ENCODE measurements around the gene KLHL42. TPM values are rescaled to one million over a fixed set of nuclear protein-coding genes. Genes with fewer than 3 reads are reported as not detected.
A peak's percentile ranks its signal among the peaks of the same experiment; 100 is the strongest.

The KLHL42 gene
- total and polyA plus RNA-seq, 9 of the 15 experiments (the other 6 are each of a cell fraction or from before 2014, with no cell fraction given): 1.5 to 11.8 (median 9.6) TPM

- TF ChIP-seq TAF1 (IDR thresholded peaks at IDR 0.05; ENCODE audit: control insufficient read depth, extremely low read depth, insufficient read depth, low read length, severe bottlenecking) (peak; percentile 50), HDAC8 (tag; IDR thresholded peaks at IDR 0.05) (no peak), KDM1A (IDR thresholded peaks at IDR 0.05) (peak in 1 of 2 experiments; percentile 25; a peak in 1 of 4 replicates), MYC (IDR thresholded peaks at IDR 0.05; ENCODE audit: low read depth, low read length) (0 out of 2 replicates have a peak, but pooled peaks have one; percentile 5), MYC (CRISPR knock-in tag; IDR thresholded peaks at IDR 0.05; ENCODE audit: borderline replicate concordance, low read depth) (no peak), BRF2 (IDR thresholded peaks at IDR 0.05; ENCODE audit: borderline replicate concordance, insufficient read depth, insufficient read length) (no peak), ZEB2 (IDR thresholded peaks at IDR 0.05) (no peak), GATAD2B (IDR thresholded peaks at IDR 0.05; ENCODE audit: borderline replicate concordance) (no peak), ARNT (IDR thresholded peaks at IDR 0.05) (no peak), EGR1 (conservative IDR thresholded peaks at IDR 0.05) (peak; percentile 59), HOXB6 (CRISPR knock-in tag; IDR thresholded peaks at IDR 0.05; ENCODE audit: borderline replicate concordance) (0 out of 2 replicates have a peak, but pooled peaks have one; percentile 36)
- in situ Hi-C loops (cut with MboI): no loop called here
- Histone ChIP-seq H3K27ac (ENCODE audit: extremely low read depth, low read depth, low read length) (peak overlapping the region; percentile 71), H3K9me3 (replicated peaks; ENCODE audit: control insufficient read depth, insufficient read depth, low read depth, low read length) (no peaks in the 10 kb centered on the region), H3K36me3 (ENCODE audit: control insufficient read depth, insufficient read depth, low read length) (peaks cover 10% of the 10 kb centered on the region; the same call in 2 of the 3 replicates), H3K9me1 (ENCODE audit: control insufficient read depth, insufficient read depth, low read length) (no peaks in the 10 kb centered on the region), H3K9ac (ENCODE audit: insufficient read depth in 1 of 2, low read depth in 2 of 2, low read length in 2 of 2) (peak overlapping the region; percentile 54 to 97), H3K4me1 (replicated peaks in 1 of 2; ENCODE audit: control insufficient read depth in 2 of 2, insufficient read depth in 2 of 2, low read length in 2 of 2) (peaks cover 11 to 28% of the 10 kb centered on the region in 2 experiments; a peak in 4 of 5 replicates), H2AFZ (ENCODE audit: low read depth, low read length) (peak overlapping the region; percentile 98), H4K20me1 (replicated peaks; ENCODE audit: control insufficient read depth, insufficient read depth, low read length) (no peaks in the 10 kb centered on the region; the same call in 1 of the 2 replicates), H3K79me2 (ENCODE audit: control insufficient read depth, insufficient read depth, low read length) (peaks cover 27% of the 10 kb centered on the region), H3K4me3 (peak overlapping the region; percentile 66), H3K27me3 (ENCODE audit: control insufficient read depth in 2 of 2, insufficient read depth in 2 of 2, low read length in 2 of 2) (no peaks in the 10 kb centered on the region), H3K4me2 (ENCODE audit: insufficient read depth, low read length) (peak overlapping the region; percentile 86)
- WGBS (ENCODE audit: insufficient coverage, low coverage, missing lambda C conversion rate): 17% methylated on average over 17 of the region's 36 CpGs
- ChIA-PET CTCF (ENCODE audit: low intra/inter-chr PET ratio) (no interaction called here), POLR2A (interaction anchor here (0.6 to 2.0 kb wide), 8 partner anchors 8 to 1182 kb away, joined by 3 to 8 read pairs (median 4); no protein-coding TSS in a partner anchor)
- BruUV-seq (replicated peaks): no TSS peak
- ATAC-seq (no peak; the same call in 1 of the 3 replicates), FAIRE-seq (no peak), DNase-seq (ENCODE audit: extremely low read depth in 1 of 4, low spot score in 3 of 4) (no peak)
- intact Hi-C loops (cut with micrococcal nuclease): no loop called here
These were observed 565 bp upstream of the KLHL42 start for GRCh38 chr12:27779416-27779919.

Measured in K562 (cell line).